Measurements from ENCODE around the gene MYO1D. TPM values are rescaled to one million over a fixed set of nuclear protein-coding genes. Genes with fewer than 3 reads are reported as not detected.
A peak's percentile ranks its signal among the peaks of the same experiment; 100 is the strongest.
"Not testable (repeated sequence)": the region's sequence is repeated elsewhere in the genome, so short reads cannot be mapped to it uniquely, and the experiment has no call there.

The MYO1D gene
- total RNA-seq, 4 donors from 2014 or later, result 36.9 to 49.2 (median 39.5) TPM

DNA sequence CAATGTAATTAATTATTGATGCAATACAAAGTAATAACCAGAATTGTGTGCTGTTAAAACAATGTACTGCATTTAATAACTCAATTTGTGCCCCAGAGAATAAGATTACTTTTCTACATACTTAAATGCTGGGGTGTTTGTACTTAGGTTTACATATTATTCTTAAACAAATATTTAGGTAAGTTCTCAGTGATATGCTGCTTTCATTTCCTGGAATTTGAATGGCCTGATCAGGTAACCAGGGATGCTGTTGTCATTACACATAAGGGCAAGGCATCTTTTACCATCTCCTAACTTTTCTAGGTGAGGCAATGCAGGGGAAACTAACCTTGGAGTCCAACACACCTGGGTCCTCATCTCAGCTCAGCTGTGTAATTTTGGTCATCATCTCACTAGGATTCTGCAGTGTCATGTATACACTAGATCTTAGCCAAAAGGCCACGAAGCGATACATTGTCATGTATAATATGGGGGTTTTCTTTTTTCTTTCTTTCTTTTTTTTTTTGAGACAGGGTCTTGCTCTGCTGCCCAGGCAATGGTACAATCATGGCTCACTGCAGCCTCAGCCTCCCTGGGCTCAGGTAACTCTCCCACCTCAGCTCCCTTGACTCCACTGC, 45.2 kb downstream of the MYO1D start:
- no peak for ATAC-seq (ENCODE audit: low FRiP score)
- no peak for DNase-seq (ENCODE audit: low spot score)
- TF ChIP-seq, protein P1, sequence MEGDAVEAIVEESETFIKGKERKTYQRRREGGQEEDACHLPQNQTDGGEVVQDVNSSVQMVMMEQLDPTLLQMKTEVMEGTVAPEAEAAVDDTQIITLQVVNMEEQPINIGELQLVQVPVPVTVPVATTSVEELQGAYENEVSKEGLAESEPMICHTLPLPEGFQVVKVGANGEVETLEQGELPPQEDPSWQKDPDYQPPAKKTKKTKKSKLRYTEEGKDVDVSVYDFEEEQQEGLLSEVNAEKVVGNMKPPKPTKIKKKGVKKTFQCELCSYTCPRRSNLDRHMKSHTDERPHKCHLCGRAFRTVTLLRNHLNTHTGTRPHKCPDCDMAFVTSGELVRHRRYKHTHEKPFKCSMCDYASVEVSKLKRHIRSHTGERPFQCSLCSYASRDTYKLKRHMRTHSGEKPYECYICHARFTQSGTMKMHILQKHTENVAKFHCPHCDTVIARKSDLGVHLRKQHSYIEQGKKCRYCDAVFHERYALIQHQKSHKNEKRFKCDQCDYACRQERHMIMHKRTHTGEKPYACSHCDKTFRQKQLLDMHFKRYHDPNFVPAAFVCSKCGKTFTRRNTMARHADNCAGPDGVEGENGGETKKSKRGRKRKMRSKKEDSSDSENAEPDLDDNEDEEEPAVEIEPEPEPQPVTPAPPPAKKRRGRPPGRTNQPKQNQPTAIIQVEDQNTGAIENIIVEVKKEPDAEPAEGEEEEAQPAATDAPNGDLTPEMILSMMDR (IDR thresholded peaks at IDR 0.05), result no peak

DNA sequence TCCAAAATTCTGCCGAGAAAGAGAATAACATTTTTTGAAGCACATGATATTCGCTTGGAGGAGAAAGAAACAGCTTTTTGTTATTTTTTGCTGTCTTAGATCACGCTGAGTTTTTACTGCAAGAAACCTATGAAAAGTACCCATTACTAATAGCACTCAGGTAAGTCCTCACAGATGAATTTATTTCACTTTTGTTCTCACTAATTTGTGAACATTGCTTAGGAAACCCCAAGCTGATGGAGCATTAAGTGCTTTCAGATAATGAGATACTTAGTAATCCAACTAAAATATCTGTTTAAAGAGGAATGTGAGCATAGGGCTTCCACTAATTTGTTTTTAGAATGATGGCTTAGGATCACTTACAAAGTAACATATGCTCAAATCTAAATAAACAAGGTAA, 45.7 kb downstream of the MYO1D start:
- ATAC-seq (ENCODE audit: low FRiP score) (no peak), DNase-seq (ENCODE audit: low spot score) (no peak)
- TF ChIP-seq, protein P1 (IDR thresholded peaks at IDR 0.05), result no peak

DNA sequence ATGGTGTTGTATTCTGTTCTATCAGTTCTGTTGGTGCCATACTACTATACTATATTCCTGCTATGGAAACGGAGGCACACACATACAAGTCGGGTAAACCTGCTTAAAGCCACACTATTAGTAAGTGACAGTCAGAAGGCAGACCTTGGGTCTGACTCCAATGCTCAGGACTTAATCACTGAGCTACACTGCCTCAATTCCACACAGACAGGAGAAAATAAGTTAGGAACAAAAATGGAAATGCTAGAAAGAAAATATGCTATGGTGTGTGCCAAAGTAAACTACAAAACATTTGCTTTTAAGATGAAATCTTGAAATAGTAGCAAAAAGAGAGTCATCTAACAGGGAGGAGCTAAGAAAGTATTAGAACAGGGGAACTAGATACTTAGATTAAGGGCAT, 48.1 kb downstream of the MYO1D start:
- ATAC-seq (ENCODE audit: low FRiP score) (no peak), DNase-seq (ENCODE audit: low spot score) (no peak)
- TF ChIP-seq, protein P1 (IDR thresholded peaks at IDR 0.05), result no peak

DNA sequence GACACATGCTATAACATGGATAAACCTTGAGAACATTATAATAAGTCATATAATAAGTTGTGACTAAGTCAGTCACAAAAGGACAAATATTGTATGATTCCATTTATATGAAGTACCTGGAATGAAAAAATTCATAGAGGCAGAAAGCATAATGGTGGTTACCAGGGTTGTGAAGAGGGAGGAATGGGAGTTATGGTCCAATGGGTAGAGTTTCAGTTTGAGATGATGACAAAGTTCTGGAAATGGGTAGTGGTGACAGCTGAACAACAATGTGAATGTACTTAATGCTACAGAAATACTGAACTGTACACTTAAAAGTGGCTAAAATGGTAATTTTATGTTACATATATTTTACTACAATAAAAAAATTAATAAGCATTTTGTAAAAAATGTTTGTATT, 49.7 kb downstream of the MYO1D start:
- TF ChIP-seq, protein P1 (IDR thresholded peaks at IDR 0.05), result no peak
- ATAC-seq (ENCODE audit: low FRiP score) (no peak), DNase-seq (ENCODE audit: low spot score) (no peak)

DNA sequence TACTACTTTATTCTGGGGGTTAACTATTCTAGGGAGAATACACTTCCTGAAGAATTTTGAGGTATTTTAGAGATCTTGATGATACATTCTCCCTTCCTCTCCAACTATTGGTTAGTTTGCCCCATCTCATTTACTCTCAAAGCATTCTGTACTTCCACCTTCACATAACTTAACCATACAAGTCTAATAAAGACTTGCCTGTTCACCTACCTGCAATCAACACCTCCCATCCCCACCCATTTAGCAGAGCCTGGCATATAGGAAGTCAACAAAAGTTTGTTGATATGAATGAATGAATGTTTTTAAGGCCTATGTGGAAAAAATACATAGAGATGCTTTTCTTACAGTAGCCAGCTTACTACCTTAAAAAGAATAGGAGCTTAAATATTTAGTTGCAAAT, 50.8 kb downstream of the MYO1D start:
- no peak for ATAC-seq (ENCODE audit: low FRiP score)
- no peak for DNase-seq (ENCODE audit: low spot score)
- TF ChIP-seq, protein P1 (IDR thresholded peaks at IDR 0.05), result no peak

DNA sequence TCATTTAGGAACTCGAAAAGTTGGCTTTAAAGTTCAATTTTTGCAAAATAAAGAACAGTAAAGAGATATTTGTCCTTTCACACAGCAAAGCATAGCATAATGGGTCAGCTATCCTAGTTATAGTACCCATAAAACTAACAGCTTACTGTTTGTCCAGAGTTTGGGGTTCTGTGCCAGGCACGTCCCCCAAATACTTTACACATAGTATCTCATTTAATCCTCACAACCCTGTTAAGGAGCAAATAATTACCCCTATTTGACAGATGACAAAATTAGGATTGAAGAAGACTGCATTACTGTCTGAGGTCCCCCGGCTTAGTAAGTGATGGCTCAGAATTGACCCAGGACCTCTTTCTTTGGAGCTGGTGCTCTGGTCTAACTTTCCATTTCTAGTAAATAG, 52.6 kb downstream of the MYO1D start:
- TF ChIP-seq, protein P1 (IDR thresholded peaks at IDR 0.05), result no peak
- DNase-seq (ENCODE audit: low spot score), result no peak
- no peak for ATAC-seq (ENCODE audit: low FRiP score)

DNA sequence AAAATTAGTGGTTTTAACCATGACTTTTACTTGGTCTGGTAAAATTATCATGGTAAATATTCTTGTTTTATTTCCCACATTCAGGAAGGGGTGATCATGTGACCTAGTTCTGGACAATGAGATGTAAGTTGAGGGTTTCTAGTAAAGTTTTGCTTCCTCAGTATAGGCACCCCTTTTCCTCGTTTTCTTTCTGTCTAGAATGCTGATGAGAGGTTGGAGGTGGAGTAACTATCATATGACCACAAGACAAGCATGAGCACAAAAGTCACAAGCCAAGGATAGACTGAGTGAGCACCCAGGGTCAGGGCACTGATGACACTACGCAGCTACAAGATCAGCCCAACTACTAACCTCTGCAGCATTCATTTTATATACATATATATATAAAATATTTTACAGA, 53.9 kb downstream of the MYO1D start:
- no peak for ATAC-seq (ENCODE audit: low FRiP score)
- no peak for DNase-seq (ENCODE audit: low spot score)
- TF ChIP-seq, protein P1 (IDR thresholded peaks at IDR 0.05), result no peak

DNA sequence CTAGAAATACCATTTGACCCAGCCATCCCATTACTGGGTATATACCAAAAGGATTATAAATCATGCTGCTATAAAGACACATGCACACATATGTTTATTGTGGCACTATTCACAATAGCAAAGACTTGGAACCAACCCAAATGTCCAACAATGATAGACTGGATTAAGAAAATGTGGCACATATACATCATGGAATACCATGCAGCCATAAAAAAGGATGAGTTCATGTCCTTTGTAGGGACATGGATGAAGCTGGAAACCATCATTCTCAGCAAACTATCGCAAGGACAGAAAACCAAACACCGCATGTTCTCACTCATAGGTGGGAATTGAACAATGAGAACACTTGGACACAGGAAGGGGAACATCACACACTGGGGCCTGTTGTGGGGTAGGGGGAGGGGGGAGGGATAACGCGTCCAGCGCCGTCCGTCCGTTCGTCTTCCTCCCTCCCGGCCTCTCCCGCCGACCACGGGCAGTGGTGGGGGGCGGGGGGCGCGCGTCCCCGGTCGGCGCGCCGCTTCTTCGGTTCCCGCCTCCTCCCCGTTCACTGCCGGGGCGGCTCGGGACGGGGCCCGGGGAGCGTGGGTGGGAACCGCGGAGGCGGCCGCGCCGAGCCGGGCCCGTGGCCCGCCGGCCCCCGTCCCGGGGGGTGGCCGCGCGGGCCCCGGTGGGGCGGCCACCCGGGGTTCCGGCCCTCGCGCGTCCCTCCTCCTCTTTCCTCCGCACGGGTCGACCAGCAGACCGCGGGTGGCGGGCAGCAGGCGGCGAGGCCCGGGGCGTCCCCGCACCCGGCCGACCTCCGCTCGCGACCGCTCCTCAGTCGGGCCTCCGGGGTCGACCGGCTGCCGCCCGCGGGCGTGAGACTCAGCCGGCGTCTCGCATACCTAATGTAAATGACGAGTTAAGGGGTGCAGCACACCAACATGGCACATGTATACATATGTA, 54.7 kb downstream of the MYO1D start:
- peak; percentile 46 for ATAC-seq (ENCODE audit: low FRiP score)
- DNase-seq (ENCODE audit: low spot score), result not testable (repeated sequence)

Data from omental fat pad (tissue), 4 donors.